Measurements from ENCODE around the gene RBM46. TPM values are rescaled to one million over a fixed set of nuclear protein-coding genes. Genes with fewer than 3 reads are reported as not detected.
"Not testable (repeated sequence)": the region's sequence is repeated elsewhere in the genome, so short reads cannot be mapped to it uniquely, and the experiment has no call there.

Gene RBM46
- total RNA-seq, 1 donor from 2014 or later = not detected

DNA sequence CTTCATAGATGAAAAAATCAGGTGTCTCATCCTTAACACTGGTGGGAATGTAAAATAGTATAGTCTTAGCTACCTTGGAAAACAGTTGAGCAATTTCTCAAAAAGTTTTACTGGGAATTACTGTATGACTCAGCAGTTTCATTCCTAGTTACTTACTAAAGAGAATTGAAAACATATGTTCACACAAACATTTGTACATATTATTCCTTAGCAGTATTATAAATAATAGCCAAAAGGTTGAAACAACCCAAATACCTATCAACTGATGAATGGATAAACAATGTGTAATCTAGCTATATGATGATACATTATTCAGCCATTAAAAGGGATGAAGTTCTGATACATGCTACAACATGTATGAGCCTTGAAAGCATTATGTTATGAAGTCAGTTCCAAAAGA is 41.7 kb downstream of the RBM46 start:
- DNase-seq (ENCODE audit: missing footprints) (no peak), ATAC-seq (no peak)
- intact Hi-C loops (cut with DNase I) = no loop called here

DNA sequence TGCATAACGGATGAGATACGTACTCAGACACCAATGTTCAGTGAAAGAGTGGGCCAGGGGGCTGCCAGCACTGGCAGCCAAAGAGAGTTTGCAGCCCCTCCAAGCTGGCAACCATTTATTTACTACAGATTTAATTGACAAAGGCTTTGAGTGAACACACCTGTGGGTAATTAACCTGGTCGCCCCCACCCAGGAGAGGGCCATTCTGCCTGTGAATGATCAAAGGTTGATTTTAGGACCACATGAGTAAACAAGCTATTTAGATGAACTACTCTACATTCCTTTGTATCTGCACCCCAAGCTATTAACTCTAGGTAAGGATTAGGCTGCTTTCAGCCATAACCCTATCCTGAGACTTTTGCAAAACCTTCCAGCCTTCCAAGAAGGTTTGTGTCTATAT is 55.0 kb downstream of the RBM46 start:
- no peak for DNase-seq (ENCODE audit: missing footprints)
- no peak for ATAC-seq
- intact Hi-C loops (cut with DNase I) = no loop called here

GRCh38 chr4:154836513-154836912 is 55.4 kb downstream of the RBM46 start:
- intact Hi-C loops (cut with DNase I) = no loop called here
- DNase-seq (ENCODE audit: missing footprints) (no peak), ATAC-seq (no peak)

DNA sequence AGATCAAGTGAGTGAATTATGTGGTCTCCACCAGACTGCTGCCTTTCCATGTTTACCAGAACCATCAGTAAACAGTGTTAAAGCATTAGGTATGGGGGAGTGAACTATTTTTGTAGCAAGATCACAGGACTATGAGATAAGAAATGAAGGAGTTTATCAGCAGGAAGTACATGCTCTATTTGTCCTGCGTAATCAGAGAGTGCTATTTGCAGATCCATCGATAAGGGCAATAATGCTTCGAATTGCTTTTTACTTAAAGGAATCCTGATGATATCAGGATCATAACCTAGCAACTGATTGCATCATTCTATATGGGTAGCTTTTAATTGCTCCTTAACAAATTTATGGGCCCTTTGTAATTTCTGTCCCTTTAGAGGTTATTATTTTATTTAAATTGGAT is 57.1 kb downstream of the RBM46 start:
- ATAC-seq = no peak
- intact Hi-C loops (cut with DNase I) = no loop called here

GRCh38 chr4:154838694-154839093 is 57.6 kb downstream of the RBM46 start:
- no peak for DNase-seq (ENCODE audit: missing footprints)
- ATAC-seq = no peak
- intact Hi-C loops (cut with DNase I) = no loop called here

More for the DNA sequence above, 57.1 kb downstream of the RBM46 start:
- DNase-seq (ENCODE audit: missing footprints) = no peak

DNA sequence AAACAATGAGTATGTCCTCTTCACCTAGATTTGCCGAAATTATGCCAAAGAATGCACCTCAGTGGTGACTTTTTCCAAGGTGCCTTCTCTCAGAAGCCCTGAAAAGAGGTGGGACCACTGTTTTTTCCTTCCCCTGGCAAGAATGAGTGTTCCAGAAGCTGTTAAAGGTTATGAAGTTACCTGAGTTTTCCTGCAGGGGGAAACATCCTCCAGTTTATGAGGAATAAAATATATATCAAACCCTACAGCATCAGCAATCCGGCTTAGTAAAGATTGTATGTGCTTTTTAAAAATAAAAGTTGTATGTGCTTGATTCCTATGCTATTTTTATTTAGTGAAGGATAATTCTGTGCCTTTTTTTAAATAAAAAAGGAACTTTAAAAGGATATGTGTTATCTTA is 73.3 kb downstream of the RBM46 start:
- ATAC-seq (no peak), DNase-seq (ENCODE audit: missing footprints) (no peak)
- intact Hi-C loops (cut with DNase I) = loop anchor here (2.0 kb wide), 1 partner anchor 500 kb away; no protein-coding TSS in a partner anchor

GRCh38 chr4:154858166-154858565 is 77.1 kb downstream of the RBM46 start:
- intact Hi-C loops (cut with DNase I) = no loop called here
- no peak for ATAC-seq
- no peak for DNase-seq (ENCODE audit: missing footprints)

- intact Hi-C loops (cut with DNase I) = no loop called here
- DNase-seq (ENCODE audit: missing footprints) = no peak
Measured at GRCh38 chr4:154868414-154869194, 87.5 kb downstream of the RBM46 start.

DNA sequence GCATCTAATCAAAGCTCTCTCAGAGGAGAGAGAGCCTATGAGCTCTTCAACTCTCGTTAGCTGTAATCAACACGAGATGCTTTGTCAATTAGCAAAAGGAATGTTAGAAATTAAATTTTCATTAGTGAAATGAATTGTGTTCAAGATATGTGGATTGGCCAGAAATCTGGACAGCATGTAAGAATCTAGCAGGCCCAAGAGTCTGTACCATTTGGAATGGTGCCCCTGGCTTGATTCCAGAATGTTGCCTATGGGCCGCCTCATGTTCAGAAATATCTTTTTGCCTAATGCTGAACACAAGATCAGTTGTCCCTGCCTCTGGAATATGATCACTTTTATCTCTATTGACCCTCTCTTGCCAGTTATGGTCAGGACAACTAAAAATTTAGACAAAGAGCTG is 88.2 kb downstream of the RBM46 start:
- no peak for DNase-seq (ENCODE audit: missing footprints)
- intact Hi-C loops (cut with DNase I) = no loop called here
- ATAC-seq = no peak

More at GRCh38 chr4:154868414-154869194, 87.5 kb downstream of the RBM46 start:
- no peak for ATAC-seq

GRCh38 chr4:154872198-154872597 is 91.1 kb downstream of the RBM46 start:
- DNase-seq (ENCODE audit: missing footprints) (no peak), ATAC-seq (no peak)
- intact Hi-C loops (cut with DNase I) = no loop called here

DNA sequence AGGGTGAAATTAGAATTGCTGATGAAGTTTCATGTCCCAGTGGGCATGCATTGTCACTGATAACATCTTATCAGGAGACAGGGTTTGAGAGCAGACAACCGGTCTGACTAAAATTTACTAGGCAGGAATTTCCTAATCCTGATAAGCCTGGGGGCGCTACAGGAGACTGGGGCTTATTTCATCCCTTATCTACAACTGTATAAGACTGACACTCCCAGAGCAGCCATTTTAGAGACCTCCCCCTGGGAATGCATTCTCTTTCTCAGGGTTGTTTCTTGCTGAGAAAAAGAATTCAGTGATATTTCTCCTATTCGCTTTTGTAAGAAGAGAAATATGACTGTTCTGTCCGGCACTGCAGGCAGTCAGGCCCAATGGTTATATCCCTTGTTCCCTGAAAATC is 93.0 kb downstream of the RBM46 start:
- DNase-seq (ENCODE audit: missing footprints); intact Hi-C loops (cut with DNase I); ATAC-seq: not testable (repeated sequence)

- intact Hi-C loops (cut with DNase I) = no loop called here
- no peak for DNase-seq (ENCODE audit: missing footprints)
- no peak for ATAC-seq
Measured at GRCh38 chr4:154877110-154877760, 96.2 kb downstream of the RBM46 start.

Other genes starting within 250 kb of the RBM46 start
- gene PLRG1, start 230.9 kb upstream of the RBM46 start, total RNA-seq = 36.2 TPM
- not detected for gene FGB, start 218.3 kb upstream of the RBM46 start, total RNA-seq
- not detected for gene FGA, start 190.5 kb upstream of the RBM46 start, total RNA-seq
- not detected for gene FGG, start 168.6 kb upstream of the RBM46 start, total RNA-seq
- not detected for gene LRAT, start 37.3 kb upstream of the RBM46 start, total RNA-seq

Measured in Right ventricle myocardium inferior (tissue), 1 donor.